Measurements from ENCODE around the gene SLC27A4. TPM values are rescaled to one million over a fixed set of nuclear protein-coding genes. Genes with fewer than 3 reads are reported as not detected.

The SLC27A4 gene
- total and polyA plus RNA-seq, 2 of the 13 experiments (the other 11 are each of a cell fraction or from before 2014, with no cell fraction given): 10.6 to 18.8 TPM

DNA sequence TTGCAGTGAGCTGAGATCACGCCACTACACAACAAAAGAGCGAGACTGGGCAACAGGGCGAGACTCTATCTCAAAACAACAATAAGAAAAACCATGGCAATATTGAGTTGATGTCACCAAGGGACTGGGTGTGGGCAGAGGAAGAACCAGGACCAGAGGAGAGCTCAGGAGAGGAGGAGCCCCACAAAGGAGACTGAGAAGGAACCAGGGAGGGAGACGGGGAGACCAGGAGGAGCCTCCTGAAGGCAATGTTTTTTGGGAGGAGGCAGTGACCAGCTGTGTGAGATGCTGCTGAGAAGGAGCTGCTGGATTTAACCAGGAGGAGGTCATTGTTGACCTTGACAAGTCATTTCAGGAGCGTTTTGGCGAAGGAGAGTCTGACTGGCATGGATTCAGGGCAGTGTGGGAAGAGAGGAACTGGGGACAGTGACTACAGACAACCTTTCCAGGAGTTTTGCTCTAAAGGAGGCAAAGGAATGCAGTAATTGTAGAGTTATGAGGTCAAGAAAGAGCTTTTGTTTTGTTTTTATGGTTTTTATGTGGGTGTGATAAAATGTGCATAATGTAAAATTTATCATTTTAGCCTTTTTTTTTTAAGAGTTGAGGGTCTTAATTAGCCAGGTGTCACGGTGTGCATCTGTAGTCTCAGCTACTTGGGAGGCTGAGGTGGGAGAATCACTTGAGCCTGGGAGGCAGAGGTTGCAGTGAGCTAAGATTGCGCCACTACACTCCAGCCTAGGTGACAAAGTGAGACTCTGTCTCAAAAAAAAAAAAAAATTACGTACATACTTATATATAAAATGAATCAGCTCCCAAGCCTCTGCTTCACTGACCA is 36.0 kb upstream of the SLC27A4 start:
- Histone ChIP-seq H2AFZ (ENCODE audit: low read length) (no peak overlapping the region), H3K27me3 (ENCODE audit: control insufficient read depth in 1 of 2, insufficient read depth in 2 of 2, low read length in 2 of 2) (no peaks in the 10 kb centered on the region), H4K20me1 (ENCODE audit: insufficient read depth, low read length) (no peaks in the 10 kb centered on the region), H3K9me3 (ENCODE audit: low read length) (no peaks in the 10 kb centered on the region), H3K27ac (ENCODE audit: extremely low read length, insufficient read depth, low read length) (no peak overlapping the region), H3K36me3 (replicated peaks in 1 of 2; ENCODE audit: control insufficient read depth in 1 of 2, insufficient read depth in 2 of 2, low read length in 2 of 2) (peaks cover 1 to 7% of the 10 kb centered on the region in 2 experiments; a peak in 3 of 5 replicates), H3K4me3 (replicated peaks in 1 of 3; ENCODE audit: insufficient read depth in 1 of 3, low read depth in 2 of 3, low read length in 3 of 3) (no peak overlapping the region), H3K79me2 (ENCODE audit: insufficient read depth, low read length) (no peaks in the 10 kb centered on the region), H3K4me1 (ENCODE audit: insufficient read depth, low read length) (peaks cover 6% of the 10 kb centered on the region), H3K4me2 (ENCODE audit: low read depth, low read length) (no peak overlapping the region), H3K9ac (ENCODE audit: insufficient read depth, low read depth, low read length) (no peak overlapping the region)
- whole genome bisulfite sequencing (ENCODE audit: low lambda C conversion rate): 87% methylated on average over 9 of the region's 9 CpGs
- TF ChIP-seq RBM22 (optimal IDR thresholded peaks at IDR 0.05; ENCODE audit: low read length) (no peak), TAF15 (IDR thresholded peaks at IDR 0.05; ENCODE audit: low read depth, low read length, poor library complexity, severe bottlenecking) (no peak), ZNF577 (CRISPR knock-in tag; IDR thresholded peaks at IDR 0.05; ENCODE audit: borderline replicate concordance, low read depth) (no peak), GATAD1 (CRISPR knock-in tag; IDR thresholded peaks at IDR 0.05) (no peak), TFDP2 (CRISPR knock-in tag; IDR thresholded peaks at IDR 0.05) (no peak)
- ChIA-PET CTCF (ENCODE audit: low intra/inter-chr PET ratio, low total read pairs) (no interaction called here), POLR2A (interaction anchor here (0.8 to 4.8 kb wide), 2 partner anchors 8 to 28 kb away, joined by 3 to 34 read pairs; partner anchors contain the start of genes GOLGA2 and SWI5)
- ATAC-seq (no peak), FAIRE-seq (no peak), DNase-seq (ENCODE audit: low spot score) (no peak)
- in situ Hi-C loops (cut with HindIII; ENCODE audit: extremely low pct_ligation_motif_present, low pct_unique_long_range_greater_than_20kb) (no loop called here), intact Hi-C loops (cut with micrococcal nuclease; ENCODE audit: unreplicated experiment) (no loop called here)
- no TSS peak for BruUV-seq (replicated peaks)

DNA sequence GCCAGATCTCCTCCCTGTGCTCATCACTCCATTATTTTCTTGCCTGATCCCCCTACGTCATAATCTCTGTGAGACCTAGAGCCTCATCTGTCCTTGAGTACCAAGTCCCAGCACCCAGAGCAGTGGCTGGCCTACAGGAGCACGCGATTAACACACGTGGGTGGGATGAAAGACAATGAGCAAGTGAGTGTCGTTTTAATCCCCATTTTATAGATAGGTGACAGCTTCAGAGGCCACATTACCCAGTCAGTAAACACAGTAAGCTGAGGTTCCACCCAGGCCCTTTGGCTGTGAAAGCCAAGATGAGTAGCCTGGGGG is 35.4 kb upstream of the SLC27A4 start:
- Histone ChIP-seq H3K27me3 (ENCODE audit: control insufficient read depth in 1 of 2, insufficient read depth in 2 of 2, low read length in 2 of 2) (no peaks in the 10 kb centered on the region), H3K9ac (ENCODE audit: insufficient read depth, low read depth, low read length) (no peak overlapping the region), H3K36me3 (replicated peaks in 1 of 2; ENCODE audit: control insufficient read depth in 1 of 2, insufficient read depth in 2 of 2, low read length in 2 of 2) (peaks cover 5 to 13% of the 10 kb centered on the region in 2 experiments; a peak in 4 of 5 replicates), H3K4me3 (replicated peaks in 1 of 3; ENCODE audit: insufficient read depth in 1 of 3, low read depth in 2 of 3, low read length in 3 of 3) (no peak overlapping the region), H2AFZ (ENCODE audit: low read length) (no peak overlapping the region), H4K20me1 (ENCODE audit: insufficient read depth, low read length) (no peaks in the 10 kb centered on the region), H3K4me1 (ENCODE audit: insufficient read depth, low read length) (peaks cover 5% of the 10 kb centered on the region), H3K9me3 (ENCODE audit: low read length) (no peaks in the 10 kb centered on the region), H3K79me2 (ENCODE audit: insufficient read depth, low read length) (no peaks in the 10 kb centered on the region), H3K4me2 (ENCODE audit: low read depth, low read length) (no peak overlapping the region), H3K27ac (ENCODE audit: extremely low read length, insufficient read depth, low read length) (no peak overlapping the region)
- no peak for DNase-seq (ENCODE audit: low spot score)
- FAIRE-seq: no peak
- 72% methylated on average over 5 of the region's 5 CpGs for WGBS (ENCODE audit: low lambda C conversion rate)
- ChIA-PET CTCF (ENCODE audit: low intra/inter-chr PET ratio, low total read pairs) (no interaction called here), POLR2A (interaction anchor here (4.8 kb wide), 1 partner anchor 9 kb away, joined by 34 read pairs; no protein-coding TSS in a partner anchor)
- intact Hi-C loops (cut with micrococcal nuclease; ENCODE audit: unreplicated experiment): no loop called here
- in situ Hi-C loops (cut with HindIII; ENCODE audit: extremely low pct_ligation_motif_present, low pct_unique_long_range_greater_than_20kb): no loop called here
- no TSS peak for BruUV-seq (replicated peaks)
- ATAC-seq: no peak
- no peak for TF ChIP-seq ZNF75D (CRISPR knock-in tag; IDR thresholded peaks at IDR 0.05; ENCODE audit: borderline replicate concordance)
- no peak for TF ChIP-seq ZNF776 (CRISPR knock-in tag; IDR thresholded peaks at IDR 0.05)
- TF ChIP-seq PRPF4 (IDR thresholded peaks at IDR 0.05; ENCODE audit: low read depth, low read length, poor library complexity, severe bottlenecking): no peak
- TF ChIP-seq RBM22 (optimal IDR thresholded peaks at IDR 0.05; ENCODE audit: low read length): peak; percentile 31
- TF ChIP-seq ZNF547 (CRISPR knock-in tag; IDR thresholded peaks at IDR 0.05): no peak
- TF ChIP-seq, protein P1, sequence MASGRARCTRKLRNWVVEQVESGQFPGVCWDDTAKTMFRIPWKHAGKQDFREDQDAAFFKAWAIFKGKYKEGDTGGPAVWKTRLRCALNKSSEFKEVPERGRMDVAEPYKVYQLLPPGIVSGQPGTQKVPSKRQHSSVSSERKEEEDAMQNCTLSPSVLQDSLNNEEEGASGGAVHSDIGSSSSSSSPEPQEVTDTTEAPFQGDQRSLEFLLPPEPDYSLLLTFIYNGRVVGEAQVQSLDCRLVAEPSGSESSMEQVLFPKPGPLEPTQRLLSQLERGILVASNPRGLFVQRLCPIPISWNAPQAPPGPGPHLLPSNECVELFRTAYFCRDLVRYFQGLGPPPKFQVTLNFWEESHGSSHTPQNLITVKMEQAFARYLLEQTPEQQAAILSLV (CRISPR knock-in tag; IDR thresholded peaks at IDR 0.05; ENCODE audit: borderline replicate concordance): no peak
- TF ChIP-seq ZNF839 (CRISPR knock-in tag; IDR thresholded peaks at IDR 0.05; ENCODE audit: borderline replicate concordance): no peak
- TF ChIP-seq PRDM4 (CRISPR knock-in tag; IDR thresholded peaks at IDR 0.05; ENCODE audit: borderline replicate concordance): no peak
